Stimulated activated CD8-positive, alpha-beta memory T cell treated with anti-CD3 and anti-CD28 coated beads, Interleukin-12 subunit alpha, Interleukin-12 subunit beta, amount 100 ng/mL, for 24 hours (primary cell): ENCODE measurements around the gene INF2.

Experiments
- DNase-seq: peaks from one replicate; pipeline ENCODE4 v3.0.0-alpha.2; 2020; ENCODE audit errors: extremely low read depth

Gene INF2

GRCh38 chr14:104676694-104677511 lies 12.5 kb upstream of the INF2 start:
- no peak for DNase-seq

- peak; percentile 45 for DNase-seq
Observed at GRCh38 chr14:104677512-104678332, 11.7 kb upstream of the INF2 start.

- DNase-seq, result no peak
Observed at GRCh38 chr14:104678346-104678745, 11.1 kb upstream of the INF2 start.

GRCh38 chr14:104678901-104679705 lies 10.3 kb upstream of the INF2 start:
- no peak for DNase-seq

- no peak for DNase-seq
Observed at GRCh38 chr14:104680056-104680805, 9.2 kb upstream of the INF2 start.

- no peak for DNase-seq
Observed at GRCh38 chr14:104680806-104681688, 8.4 kb upstream of the INF2 start.

GRCh38 chr14:104681689-104682074 lies 7.7 kb upstream of the INF2 start:
- no peak for DNase-seq

GRCh38 chr14:104682107-104682593 lies 7.3 kb upstream of the INF2 start:
- no peak for DNase-seq

GRCh38 chr14:104683653-104684448 lies 5.6 kb upstream of the INF2 start:
- no peak for DNase-seq

GRCh38 chr14:104684449-104684821 lies 5.0 kb upstream of the INF2 start:
- no peak for DNase-seq

GRCh38 chr14:104685216-104685997 lies 4.0 kb upstream of the INF2 start:
- DNase-seq, result no peak

- DNase-seq, result no peak
Observed at GRCh38 chr14:104685998-104686610, 3.3 kb upstream of the INF2 start.

GRCh38 chr14:104686624-104687517 lies 2.5 kb upstream of the INF2 start:
- no peak for DNase-seq

GRCh38 chr14:104687601-104688504 lies 1.6 kb upstream of the INF2 start:
- no peak for DNase-seq

- DNase-seq, result no peak
Observed at GRCh38 chr14:104688505-104689108, 811 bp upstream of the INF2 start.
